Measurements from ENCODE around the gene TMEM43. TPM values are rescaled to one million over a fixed set of nuclear protein-coding genes. Genes with fewer than 3 reads are reported as not detected.
"Not testable (repeated sequence)": the region's sequence is repeated elsewhere in the genome, so short reads cannot be mapped to it uniquely, and the experiment has no call there.

TMEM43 gene
- polyA plus RNA-seq, 1 experiment: 246 TPM

DNA sequence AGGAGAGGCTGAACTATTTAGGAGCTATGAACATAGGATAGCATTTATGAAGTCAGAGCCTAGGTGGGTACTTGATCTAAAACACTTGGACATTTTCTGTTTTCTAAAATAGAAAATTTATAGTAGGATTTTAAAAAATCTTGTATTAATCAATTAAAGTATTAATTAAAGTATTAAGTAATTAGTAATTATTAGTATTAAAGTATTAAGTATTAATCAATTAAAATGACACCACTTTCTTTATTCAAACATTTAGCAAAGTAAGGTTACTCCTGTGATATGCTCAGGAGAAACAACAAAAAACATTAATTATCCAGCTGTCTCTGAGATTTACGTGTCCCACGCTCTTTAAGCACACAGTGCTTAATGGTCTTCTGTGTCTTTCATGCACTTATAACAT is 32.4 kb upstream of the TMEM43 start:
- Histone ChIP-seq H3K4me3 (ENCODE audit: low read depth, low read length) (no peak overlapping the region), H3K27me3 (ENCODE audit: control insufficient read depth, insufficient read depth, low read length) (peaks cover 2% of the 10 kb centered on the region; the same call in 1 of the 2 replicates), H3K36me3 (ENCODE audit: control insufficient read depth, insufficient read depth, low read length) (no peaks in the 10 kb centered on the region)
- DNase-seq (ENCODE audit: low read depth): no peak
- no peak for TF ChIP-seq CTCF (IDR thresholded peaks at IDR 0.05; ENCODE audit: insufficient read depth, low read depth, low read length)
- ChIA-PET POLR2A (no interaction called here), CTCF (no interaction called here)

DNA sequence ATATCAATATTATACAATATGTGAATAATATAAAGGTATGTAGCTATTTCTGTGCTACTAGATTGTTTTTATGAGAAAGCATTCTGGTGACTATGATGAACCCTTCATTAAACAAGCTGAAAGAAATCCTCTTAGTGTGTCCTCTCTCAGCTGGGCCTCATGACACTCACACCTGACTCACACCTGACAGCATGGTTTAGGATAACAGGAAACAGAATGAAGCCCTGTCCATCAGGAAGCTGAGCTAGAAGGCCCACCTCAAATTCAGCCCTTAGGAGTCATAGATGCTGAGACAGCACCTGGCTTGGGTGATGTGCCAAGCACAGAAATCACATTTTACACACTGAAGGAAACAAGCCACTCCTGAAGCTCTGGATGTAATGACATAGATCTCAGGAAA is 31.0 kb upstream of the TMEM43 start:
- no peak for DNase-seq (ENCODE audit: low read depth)
- ChIA-PET POLR2A (no interaction called here), CTCF (no interaction called here)
- no peak overlapping the region for H3K4me3 ChIP-seq (ENCODE audit: low read depth, low read length)
- peaks cover 2% of the 10 kb centered on the region; the same call in 1 of the 2 replicates for H3K27me3 ChIP-seq (ENCODE audit: control insufficient read depth, insufficient read depth, low read length)
- TF ChIP-seq CTCF (IDR thresholded peaks at IDR 0.05; ENCODE audit: insufficient read depth, low read depth, low read length): no peak
- H3K36me3 ChIP-seq (ENCODE audit: control insufficient read depth, insufficient read depth, low read length): no peaks in the 10 kb centered on the region

DNA sequence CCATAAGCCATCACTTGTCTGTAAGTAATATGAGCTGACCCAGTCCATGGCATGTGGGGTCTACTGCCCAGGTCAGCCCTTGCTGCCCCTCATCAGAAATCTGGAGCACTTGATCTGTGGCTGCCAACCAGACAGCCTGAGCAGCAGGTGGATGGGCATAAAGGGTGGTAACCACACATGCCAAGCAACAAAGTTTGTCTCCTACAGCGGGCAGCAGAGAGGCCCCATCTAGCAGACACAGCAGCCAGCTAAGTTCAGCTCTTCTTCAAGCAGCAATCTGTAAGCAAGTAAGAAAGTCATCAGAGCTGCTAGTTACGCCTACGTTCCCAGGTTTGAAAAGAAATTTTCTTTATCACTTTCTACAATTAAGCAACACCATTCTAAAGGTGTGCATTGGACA is 28.1 kb upstream of the TMEM43 start:
- Histone ChIP-seq H3K36me3 (ENCODE audit: control insufficient read depth, insufficient read depth, low read length) (no peaks in the 10 kb centered on the region), H3K4me3 (ENCODE audit: low read depth, low read length) (no peak overlapping the region), H3K27me3 (ENCODE audit: control insufficient read depth, insufficient read depth, low read length) (peaks cover 2% of the 10 kb centered on the region; the same call in 1 of the 2 replicates)
- DNase-seq (ENCODE audit: low read depth): no peak
- ChIA-PET POLR2A (no interaction called here), CTCF (interaction anchor here (0.7 kb wide), 1 partner anchor 23 kb away, joined by 3 read pairs; no protein-coding TSS in a partner anchor)
- no peak for TF ChIP-seq CTCF (IDR thresholded peaks at IDR 0.05; ENCODE audit: insufficient read depth, low read depth, low read length)

DNA sequence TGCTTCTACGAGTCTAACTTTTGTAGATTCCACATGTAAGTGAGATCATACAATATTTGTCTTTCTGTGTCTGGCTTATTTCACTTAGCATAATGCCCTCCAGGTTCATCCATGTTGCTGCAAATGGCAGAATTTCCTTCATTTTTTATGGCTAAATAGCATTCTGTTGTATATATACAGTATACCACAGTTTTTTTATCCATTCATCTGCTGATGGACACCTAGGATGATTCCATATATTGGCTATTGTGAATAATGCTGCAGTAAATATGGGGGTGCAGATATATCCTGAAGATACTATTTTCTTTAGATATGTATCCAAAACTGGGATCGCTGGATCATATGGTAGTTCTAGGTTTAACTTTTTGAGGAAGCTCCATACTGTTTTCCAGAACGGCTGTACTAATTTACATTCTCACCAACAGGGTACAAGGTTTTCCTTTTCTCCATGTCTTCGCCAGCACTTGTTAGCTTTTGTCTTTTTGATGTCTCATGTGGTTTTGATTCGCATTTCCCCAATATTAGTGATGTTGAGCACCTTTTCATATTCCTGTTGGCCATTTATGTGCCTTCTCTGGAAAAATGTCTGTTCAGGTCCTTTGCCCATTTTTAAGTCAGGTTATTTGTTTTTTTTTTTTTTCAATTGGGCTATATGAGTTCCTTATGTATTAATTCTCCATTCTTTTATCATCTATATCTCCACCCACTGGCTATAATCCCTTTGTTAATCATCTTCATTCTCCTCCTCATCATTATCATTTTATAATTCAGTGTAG is 27.0 kb upstream of the TMEM43 start:
- no peak for DNase-seq (ENCODE audit: low read depth)
- ChIA-PET CTCF (interaction anchor here (0.7 to 1.0 kb wide), 2 partner anchors 17 to 22 kb away, joined by 3 to 4 read pairs; no protein-coding TSS in a partner anchor), POLR2A (no interaction called here)
- H3K27me3 ChIP-seq (ENCODE audit: control insufficient read depth, insufficient read depth, low read length): peaks cover 2% of the 10 kb centered on the region; the same call in 1 of the 2 replicates
- H3K4me3 ChIP-seq (ENCODE audit: low read depth, low read length): no peak overlapping the region
- no peak for TF ChIP-seq CTCF (IDR thresholded peaks at IDR 0.05; ENCODE audit: insufficient read depth, low read depth, low read length)
- no peaks in the 10 kb centered on the region for H3K36me3 ChIP-seq (ENCODE audit: control insufficient read depth, insufficient read depth, low read length)

DNA sequence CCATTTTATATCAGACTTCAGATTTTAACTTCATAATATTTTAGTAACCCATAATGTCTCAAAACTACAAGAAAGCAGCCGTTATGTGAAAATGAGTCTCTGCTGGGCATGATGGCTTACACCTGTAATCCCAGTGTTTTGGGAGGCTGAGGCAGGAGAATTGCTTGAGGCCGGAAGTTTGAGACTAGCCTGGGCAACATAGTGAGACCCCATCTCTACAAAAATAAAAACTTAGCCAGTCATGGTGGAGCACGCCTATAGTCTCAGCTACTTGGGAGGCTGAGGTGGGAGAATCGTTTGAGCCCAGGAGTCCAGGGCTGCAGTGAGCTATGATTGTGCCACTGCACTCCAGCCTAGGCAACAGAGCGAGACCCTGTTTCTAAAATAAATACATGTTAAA is 15.0 kb upstream of the TMEM43 start:
- DNase-seq (ENCODE audit: low read depth); CTCF ChIA-PET; POLR2A ChIA-PET: not testable (repeated sequence)

DNA sequence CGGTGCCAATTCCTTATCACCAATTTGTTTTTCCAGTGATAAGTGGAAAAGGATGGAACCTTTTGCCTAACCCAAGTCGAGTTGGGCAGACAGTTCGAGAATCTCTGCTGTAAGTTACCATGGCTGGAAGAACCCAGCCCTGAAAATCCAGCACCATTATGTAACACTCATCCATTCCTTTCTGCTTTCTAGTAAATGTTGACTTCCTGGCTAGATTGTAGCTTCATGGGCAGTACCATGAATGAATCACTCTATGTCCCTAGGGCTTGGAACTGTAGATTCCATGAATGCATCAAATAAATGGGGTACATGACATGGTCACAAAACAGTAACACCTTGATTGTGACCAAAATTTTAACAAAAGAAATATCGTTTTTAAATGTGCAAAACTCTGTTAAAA is 14.2 kb upstream of the TMEM43 start:
- no peak for TF ChIP-seq CTCF (IDR thresholded peaks at IDR 0.05; ENCODE audit: insufficient read depth, low read depth, low read length)
- Histone ChIP-seq H3K36me3 (ENCODE audit: control insufficient read depth, insufficient read depth, low read length) (peaks cover 9% of the 10 kb centered on the region), H3K4me3 (ENCODE audit: low read depth, low read length) (no peak overlapping the region), H3K27me3 (ENCODE audit: control insufficient read depth, insufficient read depth, low read length) (no peaks in the 10 kb centered on the region)
- ChIA-PET CTCF (interaction anchor here (1.4 kb wide), 1 partner anchor 9 kb away, joined by 3 read pairs; no protein-coding TSS in a partner anchor), POLR2A (no interaction called here)
- no peak for DNase-seq (ENCODE audit: low read depth)

More for the DNA sequence above, 15.0 kb upstream of the TMEM43 start:
- not testable (repeated sequence) for H3K36me3 ChIP-seq (ENCODE audit: control insufficient read depth, insufficient read depth, low read length); H3K27me3 ChIP-seq (ENCODE audit: control insufficient read depth, insufficient read depth, low read length); H3K4me3 ChIP-seq (ENCODE audit: low read depth, low read length)
